A549 (cell line): ENCODE results near the gene FHIT.

Experiments used
- CTCF ChIP-seq: fragments of >200 bp; sonication (Bioruptor Twin); formaldehyde crosslinking; IDR thresholded peaks from 3 replicates; pipeline ENCODE4 v1.5.1; 2016
- HOXB5 ChIP-seq: fragments of 250-450 bp; sonication (Bioruptor Pico); IDR thresholded peaks from 2 replicates; pipeline ENCODE4 v1.5.0; 2020; ENCODE audit warnings: mild to moderate bottlenecking, moderate library complexity
- JUN ChIP-seq, 2 experiments: fragments of >200 bp; sonication (Bioruptor Twin); formaldehyde crosslinking; IDR thresholded peaks; 2 replicates in 1 of 2; 3 replicates in 1 of 2; pipeline ENCODE4 v1.6.1; 2016 to 2017
- KDM5A ChIP-seq: fragments of 200-600 bp; sonication (generic); IDR thresholded peaks from 2 replicates; pipeline ENCODE4 v1.6.1; 2016; ENCODE audit warnings: antibody characterized with exemption, mild to moderate bottlenecking
- NR3C1 ChIP-seq: fragments of >200 bp; sonication (Bioruptor Twin); formaldehyde crosslinking; IDR thresholded peaks from 3 replicates; pipeline ENCODE4 v1.6.1; 2017
- POLR2A ChIP-seq: IDR thresholded peaks from 2 replicates; pipeline ENCODE4 v1.6.1; 2012; ENCODE audit warnings: mild to moderate bottlenecking, low read length
- RAD21 ChIP-seq, 2 experiments: fragments of >200 bp in 1 of 2; sonication (Bioruptor Twin) in 1 of 2; formaldehyde crosslinking in 1 of 2; IDR thresholded peaks in 1 of 2; conservative IDR thresholded peaks in 1 of 2; 2 replicates in 1 of 2; 3 replicates in 1 of 2; pipeline ENCODE4 v1.6.1; 2012 to 2018; ENCODE audit warnings: inconsistent platforms in 1 of 2
- RCOR1 ChIP-seq: fragments of 150-350 bp; IDR thresholded peaks from 2 replicates; pipeline ENCODE4 v1.6.1; 2014; ENCODE audit warnings: antibody characterized with exemption, low read length, low read depth

DNA sequence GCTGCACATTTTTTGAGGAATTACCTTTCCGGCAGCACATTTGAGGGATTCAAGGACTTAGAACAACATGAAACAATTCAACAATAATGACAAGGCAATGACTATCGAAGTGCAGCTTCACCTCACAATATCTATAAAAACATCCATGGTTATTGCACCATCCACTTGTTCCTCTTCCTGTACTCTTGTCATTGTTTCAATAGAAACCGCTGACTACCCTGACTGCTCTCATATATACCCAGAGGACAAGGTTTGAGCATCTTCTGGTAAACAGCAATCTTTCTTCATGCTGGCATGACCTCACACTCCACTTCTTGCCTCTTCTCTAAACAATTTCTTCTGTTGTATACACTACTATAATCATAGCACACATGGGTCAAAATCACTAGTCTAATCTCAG, 864.9 kb downstream of the FHIT start:
- TF ChIP-seq KDM5A = no peak
- no peak for TF ChIP-seq NR3C1
- TF ChIP-seq CTCF = no peak
- no peak for TF ChIP-seq POLR2A
- TF ChIP-seq HOXB5 (CRISPR knock-in tag) = no peak
- no peak for TF ChIP-seq RCOR1
- TF ChIP-seq JUN (IDR thresholded peaks at IDR 0.05) = no peak
- no peak for TF ChIP-seq RAD21 (conservative IDR thresholded peaks at IDR 0.05 in 1 of 2, IDR thresholded peaks at IDR 0.05 in 1 of 2)
